HG03135 (cell line): ENCODE data around the gene EPSTI1.
A peak's percentile ranks its signal among the peaks of the same experiment; 100 is the strongest.
"Not testable (repeated sequence)": the region's sequence is repeated elsewhere in the genome, so short reads cannot be mapped to it uniquely, and the experiment has no call there.

Source experiments
- ATAC-seq: cut with Tn5 transposase; IDR thresholded peaks from one replicate; pipeline ENCODE4 v1.9.1; 2021; ENCODE audit warnings: mild to moderate bottlenecking, moderate library complexity; ENCODE audit not compliant: unreplicated experiment

EPSTI1 gene

DNA sequence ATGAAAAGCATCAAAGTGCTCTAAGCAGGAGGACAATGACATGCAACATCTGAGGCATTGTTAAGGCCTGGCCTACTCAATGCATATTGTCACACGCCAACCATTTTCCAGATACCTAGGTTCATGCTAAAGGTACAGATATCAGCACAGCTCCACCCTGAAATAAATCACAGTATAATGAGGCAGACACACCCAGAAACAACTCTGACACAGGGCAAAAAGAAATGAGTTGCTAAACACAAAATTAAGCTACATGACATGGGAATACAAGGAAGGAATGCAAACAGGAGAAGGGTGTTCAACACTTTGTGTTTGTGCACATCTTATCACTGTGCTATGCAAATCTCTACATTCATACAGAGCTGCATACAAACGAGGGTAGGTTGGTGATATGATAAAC lies 86.5 kb downstream of the EPSTI1 start:
- no peak for ATAC-seq

DNA sequence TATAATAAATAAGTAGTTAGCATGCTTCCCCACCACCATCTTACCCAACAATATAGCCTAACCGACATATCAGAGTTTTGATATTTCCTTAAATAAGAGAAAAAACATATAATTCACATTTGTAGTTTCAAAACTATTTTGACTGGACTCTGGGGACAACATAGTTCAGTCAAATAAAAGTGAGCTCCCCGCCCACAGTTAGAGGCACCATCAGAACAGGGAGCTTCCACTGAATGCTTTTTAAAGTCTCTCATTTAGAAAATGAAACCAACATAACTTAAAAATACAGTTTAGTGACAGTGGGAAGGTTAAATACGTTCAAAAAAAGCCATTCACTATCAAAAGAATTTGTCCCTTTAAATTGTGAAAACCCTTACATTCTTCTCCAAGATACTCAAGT lies 92.8 kb downstream of the EPSTI1 start:
- no peak for ATAC-seq

DNA sequence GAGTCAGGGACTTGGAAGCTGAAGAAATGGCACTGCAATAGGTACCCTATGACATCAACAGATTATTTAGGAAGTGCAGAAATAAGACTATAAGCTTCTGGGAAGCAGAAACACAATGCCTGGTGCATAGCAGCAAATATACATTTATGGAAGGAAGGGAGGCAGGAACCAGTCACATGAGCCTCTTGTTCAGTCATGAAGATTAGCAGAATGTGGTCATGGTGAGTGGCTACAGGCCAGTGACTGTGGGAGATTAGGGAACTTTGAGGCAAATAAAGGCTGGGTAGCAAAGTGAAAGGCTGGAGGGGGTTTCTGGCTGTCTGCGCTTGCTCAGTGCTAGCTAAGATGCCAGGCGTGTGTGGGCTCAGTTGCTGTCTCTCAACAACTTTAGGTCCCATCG lies 96.3 kb downstream of the EPSTI1 start:
- no peak for ATAC-seq

DNA sequence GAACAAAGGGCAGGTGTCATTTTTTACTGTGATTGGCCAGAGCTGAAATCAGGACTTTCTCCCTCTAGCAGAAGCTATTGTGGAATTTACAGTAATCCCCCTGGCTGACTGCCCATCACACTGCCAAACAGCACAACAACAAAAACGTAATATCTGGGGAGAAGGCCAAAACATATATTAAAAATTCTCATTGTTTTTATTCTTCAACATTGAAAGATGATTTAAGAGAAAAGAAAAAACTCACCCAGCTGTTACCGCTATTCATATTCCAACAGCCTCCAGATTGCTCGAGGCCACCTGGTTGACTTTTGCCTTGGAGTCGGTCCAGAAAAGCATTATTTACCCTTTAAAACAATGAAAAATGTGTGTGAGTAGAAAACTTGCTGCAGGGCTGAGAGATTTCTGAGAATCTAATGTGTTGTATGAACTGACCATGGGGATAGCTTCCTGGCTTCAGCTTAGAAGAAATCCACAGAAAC lies 97.2 kb downstream of the EPSTI1 start:
- no peak for ATAC-seq

DNA sequence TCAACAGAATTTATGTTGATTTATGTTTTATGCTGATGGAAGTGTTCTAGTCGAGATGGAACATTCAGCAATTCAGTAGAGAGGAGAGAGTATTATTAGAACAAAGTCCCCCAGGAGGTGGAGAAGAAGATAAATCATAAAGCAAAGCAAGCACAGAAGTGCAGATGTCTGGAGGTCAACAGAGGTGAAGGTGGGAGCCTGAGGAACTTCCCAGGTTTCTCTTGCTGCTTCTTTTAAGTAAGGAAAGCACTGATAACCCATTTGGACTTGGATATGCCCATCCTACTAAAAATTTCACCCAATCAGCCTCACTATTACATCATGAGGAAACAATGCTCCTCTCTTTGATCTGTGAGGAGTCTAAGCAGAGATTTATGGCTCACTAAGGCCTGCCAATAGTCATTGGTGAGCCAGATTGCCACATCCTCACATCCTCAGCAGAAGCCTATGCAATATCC lies 98.8 kb downstream of the EPSTI1 start:
- ATAC-seq: no peak

DNA sequence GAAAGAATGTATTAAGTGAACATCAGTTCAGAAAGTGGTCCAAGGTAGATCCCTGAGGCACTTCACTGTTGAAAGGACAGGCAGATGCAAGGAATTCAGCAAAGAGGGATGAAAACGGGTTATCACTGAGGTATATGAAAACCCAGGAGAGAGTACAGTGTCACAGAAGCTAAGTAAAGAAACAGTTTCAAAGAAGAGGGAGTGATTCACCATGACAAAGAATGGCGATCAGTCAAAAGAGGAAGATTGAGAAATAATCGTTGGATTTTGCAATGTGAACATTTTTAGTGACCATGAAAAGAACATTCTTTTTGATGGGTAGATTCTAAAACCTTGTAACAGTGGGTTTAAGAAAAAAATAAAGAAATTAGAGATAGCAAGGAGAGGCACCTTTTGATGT lies 99.3 kb downstream of the EPSTI1 start:
- no peak for ATAC-seq

DNA sequence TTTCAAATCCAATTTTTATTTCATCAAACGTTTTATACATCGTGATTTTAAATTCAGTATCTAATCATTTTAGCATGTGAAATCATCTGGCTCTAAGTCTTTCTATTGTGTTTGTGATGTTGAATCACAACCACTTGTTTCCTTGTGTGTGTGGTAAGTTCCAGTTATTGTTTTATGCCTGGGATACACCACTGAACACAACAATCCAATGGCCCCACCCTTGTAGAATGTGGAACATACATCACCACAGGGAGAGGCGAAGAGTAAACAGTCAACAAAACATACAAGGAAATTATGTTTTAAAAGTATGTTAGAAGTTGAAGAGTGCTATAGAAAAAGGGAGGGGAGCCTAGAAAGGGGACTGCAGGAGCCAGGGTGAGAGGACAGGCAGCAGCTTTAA lies 100.5 kb downstream of the EPSTI1 start:
- ATAC-seq: no peak

DNA sequence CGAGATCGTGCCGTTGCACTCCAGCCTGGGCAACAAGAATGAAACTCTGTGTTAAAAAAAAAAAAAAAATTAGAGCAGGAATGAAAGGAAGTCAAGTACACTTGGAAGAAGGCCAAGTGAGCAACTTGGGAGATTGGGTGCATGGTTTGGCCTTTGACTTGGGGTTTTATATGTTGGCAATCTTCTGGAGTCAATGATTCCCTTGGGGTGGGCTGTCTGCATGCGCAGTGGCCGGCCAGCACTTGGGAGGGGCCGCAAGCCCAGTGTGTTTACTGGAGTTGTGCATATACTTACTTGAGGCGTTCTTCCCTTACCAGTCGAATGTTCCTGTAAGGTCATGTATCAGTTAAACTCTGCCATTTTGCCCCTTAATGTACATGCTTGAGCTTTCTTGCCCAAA lies 106.7 kb downstream of the EPSTI1 start:
- ATAC-seq: no peak

DNA sequence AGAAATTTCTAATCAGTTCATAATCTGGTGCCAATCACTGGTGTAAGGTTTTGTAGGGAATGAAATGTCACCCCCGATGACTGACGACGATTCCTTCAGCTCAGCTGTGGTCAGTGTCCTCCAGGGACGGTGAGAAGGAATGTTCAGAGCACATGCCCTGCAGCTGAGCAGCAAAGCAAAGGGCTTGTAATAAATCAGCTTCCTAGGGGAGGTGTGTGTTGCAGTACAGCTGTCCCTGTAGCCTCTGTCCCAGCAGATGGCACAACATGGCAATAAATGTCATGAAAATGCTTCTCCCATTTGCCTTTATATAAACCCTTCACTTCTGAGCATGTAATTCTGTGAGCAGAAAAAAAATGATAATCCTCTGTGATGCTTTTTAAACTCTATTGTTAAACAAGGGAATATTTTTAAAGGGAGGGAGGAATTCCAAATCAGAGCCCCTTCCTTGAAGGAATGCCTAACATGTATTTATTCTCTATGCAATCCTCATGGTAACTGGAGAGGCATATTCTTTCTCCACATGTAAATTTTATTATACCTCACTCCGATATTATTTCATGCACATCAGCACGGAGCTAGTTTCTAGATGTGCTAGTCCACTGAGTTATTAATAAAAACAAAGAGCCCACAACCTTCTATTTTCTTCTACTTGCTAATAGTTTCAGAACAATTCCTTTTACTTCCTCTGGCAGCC lies 108.1 kb downstream of the EPSTI1 start:
- ATAC-seq: no peak

DNA sequence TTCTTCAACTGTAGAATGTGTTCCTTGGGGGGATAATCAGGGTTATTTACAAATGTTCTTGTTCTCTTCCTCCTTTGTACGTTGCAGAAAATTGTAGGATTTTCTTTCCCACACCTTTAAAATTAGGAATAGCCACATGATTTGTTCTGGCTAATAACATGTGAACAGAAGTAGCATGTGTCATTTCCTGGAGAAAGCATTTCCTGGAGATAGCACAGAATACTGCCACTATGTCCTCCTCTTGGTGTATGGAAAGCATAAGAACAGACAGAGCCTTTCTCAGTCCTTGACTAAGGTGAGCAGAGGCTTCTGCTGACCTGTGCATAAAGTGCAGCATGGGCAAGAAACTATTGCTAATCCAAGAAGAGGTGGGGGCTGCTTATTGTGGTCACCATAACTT lies 108.9 kb downstream of the EPSTI1 start:
- ATAC-seq: no peak

DNA sequence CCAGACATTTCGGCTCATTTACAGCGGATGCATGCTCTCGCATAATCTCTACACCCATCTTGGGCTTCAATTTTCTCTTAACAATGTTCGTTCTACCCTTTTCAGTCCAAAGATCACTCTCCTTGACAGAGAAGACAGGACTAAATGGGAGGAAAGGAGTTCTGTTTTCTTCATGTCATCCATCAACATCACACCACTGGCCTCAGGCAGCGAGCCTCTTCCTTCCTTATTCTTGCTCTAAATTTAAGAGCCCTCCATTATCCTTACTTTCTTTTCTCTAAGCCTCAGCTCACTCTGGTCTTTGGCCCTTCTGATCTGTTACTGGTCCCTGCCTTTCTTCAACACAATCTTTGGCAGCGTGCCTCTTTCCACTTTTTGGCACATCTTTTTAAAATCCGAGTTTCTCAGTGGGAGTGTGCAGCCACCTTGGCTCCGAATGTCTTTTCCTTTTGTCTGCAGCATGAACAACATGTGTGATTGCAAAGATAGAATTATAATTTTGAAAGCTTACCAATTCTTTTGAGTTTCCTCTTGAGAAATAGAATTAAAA lies 111.9 kb downstream of the EPSTI1 start:
- ATAC-seq: no peak

DNA sequence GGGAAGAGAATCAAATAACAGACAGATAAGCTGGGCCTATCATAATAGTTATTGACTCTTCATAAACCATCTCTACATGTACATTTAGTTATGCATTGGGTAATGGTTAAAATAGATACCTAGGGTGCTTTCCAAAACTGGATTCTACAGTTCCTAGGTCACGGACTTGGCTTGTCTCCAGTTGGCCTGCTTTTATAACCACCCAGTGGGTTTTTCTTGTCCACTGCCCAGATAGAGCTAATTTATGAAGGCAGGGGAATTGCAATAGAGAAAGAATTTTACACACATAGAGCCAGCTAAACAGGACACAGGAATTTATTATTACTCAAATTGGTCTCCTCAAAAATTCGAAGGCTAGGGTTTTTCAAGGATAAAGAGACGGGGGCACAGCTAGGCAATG lies 113.3 kb downstream of the EPSTI1 start:
- no peak for ATAC-seq

DNA sequence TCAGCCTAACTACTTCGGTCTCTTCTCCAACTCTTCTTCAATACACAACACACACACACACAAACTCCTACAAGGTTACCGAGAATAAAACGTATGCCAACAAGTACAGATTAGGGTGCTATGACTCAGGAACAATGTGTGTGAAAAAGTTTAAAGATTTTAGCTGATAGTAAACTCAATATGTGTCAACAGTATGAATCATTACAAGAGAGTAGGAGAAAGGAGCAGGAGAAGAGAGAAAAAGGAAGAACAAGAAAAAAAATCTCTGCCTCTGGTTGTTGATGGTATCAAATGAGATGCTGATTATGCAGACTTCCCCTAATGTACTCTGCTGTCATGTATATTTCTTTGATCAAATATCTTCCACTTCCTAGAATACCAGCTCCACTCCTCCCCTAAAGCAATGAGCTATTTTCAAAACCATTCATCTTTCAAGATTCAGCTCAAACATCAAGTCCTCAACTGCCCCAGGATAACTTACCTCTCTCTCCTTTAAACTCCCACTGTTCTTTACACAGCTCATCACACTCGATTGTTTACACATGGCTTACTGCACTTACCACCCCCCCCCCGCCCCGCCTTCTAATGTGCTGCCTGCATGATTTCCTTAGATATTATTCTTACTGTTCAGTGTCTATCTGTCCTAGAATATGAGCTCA lies 115.0 kb downstream of the EPSTI1 start:
- ATAC-seq: no peak

DNA sequence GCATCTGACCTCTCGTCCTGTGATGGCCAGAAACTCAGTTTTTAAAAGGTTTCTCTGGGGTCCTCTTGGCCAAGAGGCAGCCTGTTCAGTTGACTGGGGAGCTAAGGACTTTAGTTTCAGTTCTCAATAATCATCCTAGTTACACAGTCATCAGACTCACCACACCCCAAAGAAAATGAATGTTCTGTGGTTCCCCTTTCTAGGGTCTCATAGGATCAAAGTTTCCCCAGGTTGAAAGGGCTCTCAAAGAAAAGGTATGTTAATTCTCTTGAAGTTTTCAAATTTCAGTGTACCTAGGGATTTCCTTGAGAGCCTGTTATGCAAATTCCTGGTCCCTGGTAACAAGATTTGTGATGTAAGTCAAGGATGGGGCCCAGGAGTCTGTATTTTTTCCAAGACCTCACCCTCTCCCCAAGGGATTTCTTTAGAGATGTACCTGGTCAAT lies 115.7 kb downstream of the EPSTI1 start:
- ATAC-seq: peak; percentile 95

DNA sequence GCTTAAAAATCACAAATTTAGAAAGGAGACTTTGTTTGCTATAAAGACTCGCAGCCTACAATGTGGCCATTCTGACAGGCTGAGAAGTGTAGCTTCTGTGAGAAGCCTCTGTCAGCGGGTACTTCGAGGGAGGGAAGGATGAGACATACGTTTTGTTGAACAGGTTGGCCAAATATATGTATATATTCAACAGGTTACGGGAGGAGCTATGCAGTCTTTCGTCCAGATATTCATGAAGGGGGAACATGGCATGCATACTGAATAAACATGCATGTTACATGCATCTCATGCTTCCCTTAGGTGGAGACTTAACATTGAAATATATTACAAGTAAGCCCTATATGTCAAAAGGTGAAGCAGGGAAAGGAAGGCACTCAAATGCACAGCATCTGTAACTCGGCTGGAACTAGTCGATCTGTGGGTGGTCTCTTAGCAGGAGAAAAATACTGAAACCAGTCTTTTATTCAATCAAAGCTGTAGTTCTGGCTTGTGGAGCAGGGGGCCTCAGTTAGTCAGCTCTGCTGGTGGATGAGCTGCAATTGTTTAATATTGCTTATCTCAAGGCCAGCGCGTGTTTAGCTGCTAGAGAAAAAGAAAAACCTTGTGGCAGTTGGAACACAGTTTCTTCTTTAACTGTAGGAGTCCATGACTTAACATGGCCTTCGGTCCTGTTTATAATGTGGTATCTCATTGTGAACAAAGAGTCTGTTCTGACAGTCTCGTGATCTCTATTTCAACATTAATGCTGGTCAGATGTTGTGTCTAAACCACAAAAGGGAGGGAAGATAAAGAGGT lies 116.4 kb downstream of the EPSTI1 start:
- peak; percentile 36 for ATAC-seq

DNA sequence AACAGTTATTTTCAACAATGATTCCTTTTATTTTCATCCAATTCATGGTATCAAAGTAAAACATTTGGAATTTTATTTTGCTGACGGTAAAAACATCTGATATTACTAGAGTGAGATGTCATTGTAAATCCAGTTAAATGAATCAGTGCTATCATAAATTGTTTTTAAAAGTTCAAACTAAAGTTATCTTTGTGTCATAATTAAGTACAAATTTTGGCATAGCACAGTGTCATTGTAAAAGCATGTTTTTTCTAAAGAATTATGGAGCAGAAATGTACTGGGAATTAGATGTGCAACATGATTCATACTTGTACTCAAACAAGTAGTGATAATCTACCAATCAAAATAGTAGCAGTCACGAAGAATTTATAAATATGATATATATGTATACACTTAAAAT lies 117.8 kb downstream of the EPSTI1 start:
- ATAC-seq: no peak

DNA sequence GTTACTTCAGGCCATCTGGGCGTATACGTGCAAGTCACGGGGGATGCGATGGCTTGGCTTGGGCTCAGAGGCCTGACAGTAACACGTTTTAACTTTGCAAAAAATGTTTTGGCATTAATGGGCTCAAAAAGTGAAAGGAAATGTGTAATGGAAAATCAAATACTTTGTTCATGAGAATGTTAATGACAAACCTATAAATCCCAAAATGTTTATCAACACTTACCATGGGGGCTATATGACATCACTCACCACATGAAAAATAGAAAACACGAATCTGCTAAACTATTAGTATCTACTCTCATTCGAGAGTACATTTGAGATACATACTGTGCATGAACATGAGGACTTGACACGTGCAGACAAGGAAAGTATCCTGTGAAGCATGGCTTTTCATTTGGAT lies 119.0 kb downstream of the EPSTI1 start:
- no peak for ATAC-seq

DNA sequence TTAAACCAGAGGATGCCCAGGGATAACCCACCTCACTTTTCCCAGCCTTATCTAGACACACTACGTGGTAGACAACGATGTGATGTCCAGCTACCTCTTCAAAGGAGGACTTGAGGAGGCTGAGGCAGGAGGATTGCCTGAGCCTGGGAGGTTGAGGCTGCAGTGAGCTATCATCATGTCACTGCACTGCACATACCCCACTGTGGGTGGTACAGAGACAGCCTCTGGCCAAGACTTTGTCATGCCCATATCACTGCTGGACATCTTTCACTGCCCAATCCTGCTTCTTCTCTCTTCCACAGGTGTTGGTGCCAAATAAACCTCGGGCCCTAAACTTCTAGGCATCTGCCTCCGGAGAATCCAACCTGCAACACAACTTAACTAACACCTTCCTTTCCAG lies 124.8 kb downstream of the EPSTI1 start:
- ATAC-seq: no peak

DNA sequence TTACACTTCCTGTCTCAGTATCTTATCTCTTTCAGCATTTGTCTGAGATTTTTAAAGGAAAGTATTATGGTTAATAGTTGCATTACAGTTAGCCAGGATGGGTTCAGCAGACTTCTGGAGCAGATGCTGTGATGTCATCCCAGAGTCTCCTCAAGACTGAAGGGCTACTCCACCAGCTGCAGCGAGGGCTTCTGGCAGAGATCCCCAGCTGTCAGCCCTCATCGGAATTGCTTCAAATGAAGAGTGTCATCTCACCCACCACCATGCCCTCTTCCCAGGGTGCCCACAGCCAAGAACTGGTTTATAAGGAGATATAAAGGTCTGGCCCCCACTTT lies 126.3 kb downstream of the EPSTI1 start:
- ATAC-seq: no peak

DNA sequence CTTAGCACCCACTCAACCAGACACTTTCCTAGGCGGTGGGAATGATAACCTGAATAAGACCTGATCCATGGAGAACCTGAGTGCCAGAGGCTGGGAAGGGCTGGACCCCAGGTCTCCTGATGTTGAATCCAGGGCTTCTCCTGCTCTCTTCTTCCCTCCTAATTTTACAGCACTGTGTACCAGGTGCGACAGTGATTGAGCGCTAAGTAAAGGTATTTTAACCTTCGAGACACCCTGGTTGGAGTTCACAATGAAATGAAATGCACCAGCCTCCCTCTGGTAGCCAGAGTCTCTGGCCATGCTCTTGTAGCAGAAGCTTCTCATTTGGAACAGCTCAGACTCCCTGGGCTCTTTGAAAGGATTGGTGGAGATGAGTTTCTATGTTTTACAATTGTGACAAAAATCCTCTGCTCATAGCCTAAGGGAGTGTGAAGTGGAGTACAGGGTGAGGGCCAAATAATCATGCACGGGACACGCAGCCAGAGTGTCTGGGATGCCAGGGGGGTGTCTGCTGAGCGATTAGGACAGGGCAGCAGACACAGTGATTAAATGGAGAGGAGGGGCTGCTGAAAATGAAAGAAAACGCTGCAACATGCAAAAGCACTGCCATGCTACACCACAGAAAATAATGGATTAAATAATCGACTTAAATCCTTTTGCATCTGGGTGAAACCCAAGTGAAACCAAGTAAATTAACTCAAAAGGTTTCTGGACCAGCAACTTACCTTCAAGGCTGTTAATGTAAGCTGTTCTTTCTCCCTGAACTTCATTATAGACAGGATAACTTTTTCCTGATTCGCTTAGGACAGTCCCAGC lies 126.9 kb downstream of the EPSTI1 start:
- no peak for ATAC-seq

DNA sequence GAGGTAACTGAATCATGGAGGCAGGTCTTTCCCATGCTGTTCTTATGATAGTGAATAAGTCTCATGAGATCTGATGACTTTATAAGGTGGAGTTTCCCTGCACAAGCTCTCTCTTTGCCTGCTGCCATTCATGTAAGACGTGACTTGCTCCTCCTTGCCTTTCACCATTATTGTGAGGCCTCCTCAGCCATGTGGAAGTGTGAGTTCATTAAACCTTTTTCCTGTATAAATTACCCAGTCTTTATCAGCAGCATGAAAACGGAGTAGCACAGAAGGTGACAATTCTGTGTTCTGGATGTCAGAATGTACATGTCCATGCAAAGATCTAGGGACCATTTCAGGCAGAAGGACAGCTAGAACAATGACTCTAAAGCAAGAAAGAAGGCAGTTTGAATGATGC lies 129.7 kb downstream of the EPSTI1 start:
- ATAC-seq: not testable (repeated sequence)
